ENCODE measurements around the gene CRMP1. TPM values are rescaled to one million over a fixed set of nuclear protein-coding genes. Genes with fewer than 3 reads are reported as not detected.

CRMP1 gene
- total and polyA plus RNA-seq, 2 of the 8 experiments (the other 6 are each of a cell fraction or from before 2014, with no cell fraction given): 120 to 131 TPM

DNA sequence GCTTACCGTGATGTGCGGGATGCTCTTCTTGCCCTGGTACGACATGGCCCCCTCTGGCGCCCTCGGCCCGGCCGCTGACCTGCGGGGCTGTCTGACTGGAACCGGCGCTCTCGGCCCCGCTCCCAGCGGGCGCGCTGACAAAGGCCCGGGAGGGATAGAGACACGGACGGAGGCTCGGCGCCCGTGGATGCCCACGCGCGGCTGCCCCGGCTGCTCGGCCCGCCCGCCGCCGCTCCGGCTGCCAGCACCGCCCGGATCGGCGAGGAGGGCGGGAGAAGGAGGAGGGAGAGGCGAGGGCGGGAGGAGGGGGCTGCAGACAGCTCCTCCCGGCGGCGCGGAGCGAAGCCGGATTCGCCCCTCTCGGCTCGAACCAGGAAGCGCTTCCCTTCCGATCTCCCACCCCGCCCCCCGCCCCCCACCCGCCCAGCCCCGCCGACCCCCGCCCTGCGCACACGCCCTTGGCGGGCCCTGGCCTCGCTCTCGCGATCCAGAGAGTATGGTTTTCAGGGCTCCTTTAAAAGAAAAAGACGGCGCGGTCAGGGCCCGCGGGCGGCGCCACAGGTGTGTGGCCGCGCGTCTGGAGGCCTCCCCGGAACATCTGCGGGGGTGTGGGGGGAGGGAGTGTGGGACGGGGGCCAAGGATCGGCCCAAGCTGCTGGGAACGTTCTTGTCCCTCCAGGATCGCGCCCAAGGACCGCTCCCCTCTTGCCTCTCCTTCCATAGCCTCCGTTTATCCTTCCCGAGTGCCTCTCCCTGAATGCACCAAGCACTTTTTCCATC lies 4.5 kb downstream of the CRMP1 start:
- Histone ChIP-seq H3K36me3 (ENCODE audit: control insufficient read depth in 2 of 4, insufficient read depth in 4 of 4, low read length in 3 of 4) (no peaks in the 10 kb centered on the region), H3K4me1 (replicated peaks in 1 of 4; ENCODE audit: control insufficient read depth in 3 of 4, insufficient read depth in 4 of 4, low read length in 3 of 4) (peaks cover 20 to 39% (median 31%) of the 10 kb centered on the region in 4 experiments), H4K91ac (replicated peaks; ENCODE audit: insufficient read length, low read length) (no peak overlapping the region), H3K23ac (ENCODE audit: insufficient read length) (no peak overlapping the region), H2BK12ac (ENCODE audit: low read depth, low read length) (peak overlapping the region; percentile 88; the same call in 1 of the 2 replicates), H2BK20ac (ENCODE audit: low read length) (no peak overlapping the region), H3K14ac (ENCODE audit: insufficient read length) (no peak overlapping the region), H4K5ac (ENCODE audit: insufficient read length, low read depth, low read length) (peak overlapping the region; percentile 31), H3K4ac (replicated peaks; ENCODE audit: insufficient read length, low read depth, low read length) (no peak overlapping the region), H2AK5ac (ENCODE audit: low read depth, low read length) (no peak overlapping the region), H3K9ac (replicated peaks in 1 of 4; ENCODE audit: extremely low read depth in 1 of 4, low read depth in 3 of 4, low read length in 3 of 4) (peak overlapping the region in 2 of 4 experiments; percentile 54 to 56; a peak in 4 of 7 replicates), H4K8ac (ENCODE audit: extremely low read depth, insufficient read depth, low read length) (no peak overlapping the region), H4K20me1 (replicated peaks in 1 of 2; ENCODE audit: control insufficient read depth in 1 of 2, insufficient read depth in 2 of 2, low read length in 2 of 2) (peaks cover 36 to 46% of the 10 kb centered on the region in 2 experiments), H3K79me1 (ENCODE audit: low read depth, low read length) (peaks cover 9% of the 10 kb centered on the region), H3K18ac (ENCODE audit: extremely low read depth, low read length) (peak overlapping the region; percentile 56; the same call in 1 of the 2 replicates), H2AFZ (ENCODE audit: low read length) (no peak overlapping the region), H3K9me3 (ENCODE audit: insufficient read depth in 2 of 2, low read depth in 1 of 2, low read length in 1 of 2) (no peaks in the 10 kb centered on the region), H3K4me3 (ENCODE audit: extremely low read depth in 1 of 4, insufficient read depth in 2 of 4, low read depth in 3 of 4, low read length in 4 of 4) (peak overlapping the region; percentile 71 to 98 (median 74)), H3K79me2 (ENCODE audit: control insufficient read depth in 1 of 2, insufficient read depth in 2 of 2, low read length in 2 of 2) (peaks cover 10 to 42% of the 10 kb centered on the region in 2 experiments), H2BK120ac (replicated peaks; ENCODE audit: low read depth, low read length) (peak overlapping the region; percentile 7), H2BK15ac (ENCODE audit: low read length) (peak overlapping the region; percentile 65; the same call in 1 of the 2 replicates), H3K23me2 (ENCODE audit: low read depth, low read length) (peaks cover 26% of the 10 kb centered on the region), H2BK5ac (ENCODE audit: low read depth, low read length) (peak overlapping the region; percentile 53; the same call in 1 of the 2 replicates), H3K27ac (ENCODE audit: low read depth, low read length) (no peak overlapping the region), H3K56ac (replicated peaks; ENCODE audit: insufficient read length, low read depth, low read length) (no peak overlapping the region), H3K4me2 (ENCODE audit: insufficient read depth in 1 of 2, low read depth in 2 of 2, low read length in 2 of 2) (peak overlapping the region; percentile 73 to 94), H3K27me3 (replicated peaks in 1 of 4; ENCODE audit: control insufficient read depth in 3 of 4, extremely low read depth in 1 of 4, insufficient read depth in 3 of 4, low read length in 3 of 4) (peaks cover 20 to 38% (median 35%) of the 10 kb centered on the region in 4 experiments)
- FAIRE-seq: no peak
- TF ChIP-seq SIN3A (conservative IDR thresholded peaks at IDR 0.05 in 1 of 2, IDR thresholded peaks at IDR 0.05 in 1 of 2; ENCODE audit: low read depth in 1 of 2, low read length in 2 of 2): 0 out of 4 replicates have a peak, but pooled peaks of 1 of the 2 experiments have one; percentile 9
- peak; percentile 57; the same call in 1 of the 2 replicates for TF ChIP-seq PHF8 (conservative IDR thresholded peaks at IDR 0.05; ENCODE audit: low read depth, low read length)
- TF ChIP-seq CTCF (IDR thresholded peaks at IDR 0.05; ENCODE audit: control extremely low read depth in 1 of 3, insufficient read depth in 1 of 3, low read depth in 1 of 3, low read length in 3 of 3): peak in 1 of 3 experiments; percentile 9; a peak in 1 of 4 replicates
- no peak for TF ChIP-seq RBBP5 (IDR thresholded peaks at IDR 0.05; ENCODE audit: borderline replicate concordance, low read depth, low read length)
- TF ChIP-seq BACH1 (IDR thresholded peaks at IDR 0.05; ENCODE audit: low read length): peak; percentile 29; the same call in 1 of the 2 replicates
- peak; percentile 47 for TF ChIP-seq KDM4A (IDR thresholded peaks at IDR 0.05; ENCODE audit: low read depth, low read length, severe bottlenecking)
- no peak for TF ChIP-seq SP1 (IDR thresholded peaks at IDR 0.05; ENCODE audit: low read depth, low read length)
- no peak for TF ChIP-seq MAFK (IDR thresholded peaks at IDR 0.05; ENCODE audit: low read depth, low read length)
- POLR2A ChIA-PET (ENCODE audit: partially characterized antibody): interaction anchor here (0.6 to 1.9 kb wide), 6 partner anchors 7 to 95 kb away, joined by 3 to 6 read pairs (median 3); no protein-coding TSS in a partner anchor
- DNase-seq (ENCODE audit: low read depth in 1 of 2, low spot score in 2 of 2): peak in 1 of 2 experiments; percentile 76
- 2% methylated on average over 52 of the region's 81 CpGs; no CpG with 5 or more reads in 1 of the 2 experiments for WGBS, 2 experiments (ENCODE audit: extremely low coverage in 1 of 2, insufficient coverage in 1 of 2, insufficient read length in 1 of 2, insufficient replicate concordance in 2 of 2, low coverage in 1 of 2, low lambda C conversion rate in 2 of 2, missing lambda C conversion rate in 1 of 2)
- CTCF ChIA-PET (ENCODE audit: partially characterized antibody): interaction anchor here (0.9 to 1.0 kb wide), 4 partner anchors 18 to 81 kb away, joined by 3 to 4 read pairs (median 3); no protein-coding TSS in a partner anchor

All from H1 (cell line).